Ecto neural progenitor cell (in vitro differentiated cells): ENCODE results near the gene PLEKHD1.
A peak's percentile ranks its signal among the peaks of the same experiment; 100 is the strongest.

Source experiments
- DNase-seq: peaks from one replicate; pipeline ENCODE4 v3.0.0-alpha.2; 2018; ENCODE audit warnings: low spot score

Gene PLEKHD1

DNA sequence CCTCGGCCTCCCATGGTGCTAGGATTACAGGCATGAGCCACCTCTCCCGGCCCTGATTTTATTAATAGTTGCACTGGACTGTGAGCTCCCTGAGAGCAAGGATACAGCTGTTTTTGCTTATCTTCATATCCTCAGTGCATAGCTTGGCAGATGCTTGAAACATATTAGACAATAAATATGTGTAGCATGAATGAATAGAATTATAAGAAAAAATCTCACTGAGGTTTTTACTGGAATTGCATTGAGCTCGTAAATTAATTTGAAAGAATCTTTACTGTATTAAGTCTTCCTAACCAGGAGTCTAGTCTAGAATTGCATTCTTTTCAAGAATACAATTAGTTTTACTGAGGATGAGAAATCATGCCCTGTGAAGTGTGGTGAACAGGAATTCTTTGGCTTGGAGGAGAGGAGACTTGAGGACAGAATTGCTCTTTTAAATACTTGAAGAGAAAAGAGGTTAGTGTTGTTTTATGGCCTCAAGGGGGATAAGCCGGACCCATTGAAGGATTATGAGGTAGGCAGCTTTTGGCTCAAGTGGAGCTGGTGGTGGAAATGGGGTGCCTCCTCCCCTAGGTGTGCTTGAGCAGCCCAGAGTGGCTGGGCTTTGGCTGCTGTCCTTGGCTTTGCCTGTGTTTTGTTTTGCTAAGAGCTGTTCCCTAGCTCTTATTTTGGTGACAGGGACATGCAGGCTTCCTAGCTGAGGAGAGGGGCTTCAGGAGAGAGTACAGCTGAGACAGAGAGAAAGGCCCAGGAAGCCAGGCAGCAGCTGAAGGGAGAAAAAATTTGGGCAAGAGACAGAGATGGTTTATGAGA, 34.0 kb downstream of the PLEKHD1 start:
- DNase-seq, result no peak

GRCh38 chr14:69519204-69520100, 34.9 kb downstream of the PLEKHD1 start:
- DNase-seq, result no peak

GRCh38 chr14:69522026-69522425, 37.5 kb downstream of the PLEKHD1 start:
- no peak for DNase-seq

GRCh38 chr14:69525896-69526295, 41.4 kb downstream of the PLEKHD1 start:
- no peak for DNase-seq

GRCh38 chr14:69527635-69528034, 43.1 kb downstream of the PLEKHD1 start:
- no peak for DNase-seq

- no peak for DNase-seq
These were observed 43.6 kb downstream of the PLEKHD1 start for GRCh38 chr14:69528143-69528542.

- no peak for DNase-seq
These were observed 44.4 kb downstream of the PLEKHD1 start for GRCh38 chr14:69528930-69529329.

DNA sequence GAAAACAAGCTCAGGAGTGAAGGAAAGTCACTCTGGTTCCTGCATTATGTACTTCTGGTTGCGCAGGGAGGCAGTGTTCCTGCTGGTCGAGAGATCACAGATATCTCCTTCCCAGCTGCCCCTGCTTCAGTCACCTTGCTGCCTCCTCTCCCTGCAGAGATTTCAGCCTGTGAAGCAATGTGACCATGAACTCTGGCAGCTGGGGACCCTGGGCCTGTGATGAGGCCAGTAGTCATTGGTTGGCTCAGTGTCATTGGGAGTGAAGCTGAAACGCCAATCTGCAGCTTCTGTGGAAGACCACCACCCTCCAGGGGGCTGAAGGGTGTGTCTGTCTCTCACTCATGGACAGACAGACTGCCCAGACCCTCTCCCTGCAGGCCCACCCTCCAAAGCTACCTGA, 45.0 kb downstream of the PLEKHD1 start:
- no peak for DNase-seq

DNA sequence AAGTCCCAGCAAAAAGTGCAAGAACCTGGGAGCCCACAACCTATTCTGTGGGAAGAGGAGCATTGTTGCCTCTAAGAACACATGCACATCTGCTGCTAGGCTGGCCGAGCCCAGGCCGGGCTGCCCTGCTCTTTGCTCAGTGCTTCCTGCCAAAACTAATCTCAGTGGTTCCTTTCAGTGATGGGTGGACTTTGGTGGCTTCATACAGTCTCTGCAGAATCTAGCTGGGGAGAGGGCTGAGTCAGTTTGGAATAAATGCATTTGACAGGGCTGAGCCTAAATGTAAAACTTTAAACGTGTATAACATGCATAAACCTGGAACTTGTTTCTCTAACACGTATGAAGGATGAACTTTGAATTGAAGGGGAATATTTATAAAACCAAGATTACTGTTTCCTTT, 45.6 kb downstream of the PLEKHD1 start:
- DNase-seq, result no peak

GRCh38 chr14:69531135-69531534, 46.6 kb downstream of the PLEKHD1 start:
- DNase-seq, result no peak

GRCh38 chr14:69532561-69533340, 48.2 kb downstream of the PLEKHD1 start:
- DNase-seq, result no peak

- peak; percentile 82 for DNase-seq
These were observed 50.8 kb downstream of the PLEKHD1 start for GRCh38 chr14:69535230-69535848.

DNA sequence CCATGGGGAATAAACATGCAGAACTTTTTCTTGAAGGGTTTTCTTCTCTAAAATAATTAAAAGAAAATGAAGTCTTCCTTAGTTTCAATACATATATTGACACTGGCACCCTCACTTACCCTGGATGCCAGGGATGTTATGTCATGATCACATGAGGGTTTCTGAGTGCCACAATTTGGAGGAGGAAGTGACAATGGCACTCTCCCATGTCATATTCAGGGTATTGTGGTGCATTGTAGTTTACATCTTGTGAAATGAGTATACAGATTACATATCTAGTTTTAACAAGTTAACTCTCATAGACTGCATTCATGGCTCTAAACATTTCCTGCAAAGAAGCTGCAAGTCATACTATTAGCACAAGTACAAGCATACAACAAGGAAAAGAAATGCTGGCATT, 52.4 kb downstream of the PLEKHD1 start:
- DNase-seq, result no peak

DNA sequence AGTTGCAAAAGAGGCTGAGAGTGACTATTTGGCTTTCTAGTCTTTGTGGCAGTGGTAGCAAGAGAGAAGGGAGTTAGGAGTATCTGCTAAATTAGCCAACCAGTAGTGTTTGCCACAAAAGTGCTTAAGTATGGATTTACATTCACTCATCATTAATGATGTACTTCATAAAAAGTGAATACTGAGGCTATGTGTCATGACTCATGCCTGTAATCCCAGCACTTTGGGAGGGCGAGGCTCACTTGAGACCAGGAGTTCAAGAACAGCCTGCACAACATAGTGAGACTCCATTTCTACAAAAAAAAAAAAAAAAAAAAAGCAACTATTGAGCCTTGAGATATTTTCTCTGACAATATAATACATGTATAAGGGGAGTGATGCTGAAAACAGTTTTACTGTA, 53.4 kb downstream of the PLEKHD1 start:
- no peak for DNase-seq

DNA sequence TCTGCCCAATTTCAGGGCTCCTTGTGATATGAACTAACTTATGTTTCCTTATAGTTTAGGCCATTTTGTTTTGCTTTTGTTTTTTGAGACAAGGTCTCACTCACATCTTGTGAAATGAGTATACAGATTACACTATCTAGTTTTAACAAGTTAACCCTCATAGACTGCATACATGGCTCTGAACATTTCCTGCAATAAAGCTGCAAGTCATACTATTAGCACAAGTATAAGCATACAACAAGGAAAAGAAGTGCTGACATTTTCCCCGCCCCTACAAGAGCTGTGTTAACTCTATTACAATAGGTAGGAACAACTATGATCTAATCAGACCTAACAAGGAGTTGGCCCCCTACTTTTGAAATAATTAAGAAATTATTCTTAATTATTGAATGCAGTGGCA, 54.2 kb downstream of the PLEKHD1 start:
- no peak for DNase-seq

DNA sequence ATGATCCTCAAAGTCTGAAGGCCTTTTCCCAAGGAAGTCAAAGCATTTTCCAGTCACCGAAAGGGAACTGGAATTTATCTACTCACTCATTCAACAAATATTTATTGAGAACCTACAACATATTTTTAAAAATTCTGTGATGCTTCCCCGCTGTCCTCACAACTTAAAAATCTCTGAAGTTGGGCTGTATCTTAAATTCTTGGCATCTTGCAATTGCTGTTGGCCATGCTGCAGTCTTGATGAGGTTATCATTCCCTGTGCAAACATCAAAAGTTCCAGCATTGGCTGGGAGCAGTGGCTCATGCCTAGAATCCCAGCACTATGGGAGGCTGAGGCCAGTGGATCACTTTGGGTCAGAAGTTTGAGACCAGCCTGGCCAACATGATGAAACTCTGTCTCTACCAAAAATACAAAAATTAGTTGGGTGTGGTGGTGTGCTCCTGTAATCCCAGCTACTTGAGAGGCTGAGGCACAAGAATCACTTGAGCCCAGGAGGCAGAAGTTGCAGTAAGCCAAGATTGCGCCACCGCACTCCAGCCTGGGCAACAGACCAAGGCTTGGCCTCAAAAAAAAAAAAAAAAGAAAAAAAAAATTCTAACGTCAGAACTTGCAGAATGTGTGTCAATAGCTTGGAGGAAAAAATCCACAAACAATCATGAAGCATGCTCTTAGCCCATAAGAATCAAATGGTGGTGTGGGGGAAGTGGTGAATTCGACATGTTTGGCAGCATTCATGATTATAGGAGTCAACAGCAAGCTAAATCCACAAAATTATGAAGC, 55.3 kb downstream of the PLEKHD1 start:
- DNase-seq, result no peak

DNA sequence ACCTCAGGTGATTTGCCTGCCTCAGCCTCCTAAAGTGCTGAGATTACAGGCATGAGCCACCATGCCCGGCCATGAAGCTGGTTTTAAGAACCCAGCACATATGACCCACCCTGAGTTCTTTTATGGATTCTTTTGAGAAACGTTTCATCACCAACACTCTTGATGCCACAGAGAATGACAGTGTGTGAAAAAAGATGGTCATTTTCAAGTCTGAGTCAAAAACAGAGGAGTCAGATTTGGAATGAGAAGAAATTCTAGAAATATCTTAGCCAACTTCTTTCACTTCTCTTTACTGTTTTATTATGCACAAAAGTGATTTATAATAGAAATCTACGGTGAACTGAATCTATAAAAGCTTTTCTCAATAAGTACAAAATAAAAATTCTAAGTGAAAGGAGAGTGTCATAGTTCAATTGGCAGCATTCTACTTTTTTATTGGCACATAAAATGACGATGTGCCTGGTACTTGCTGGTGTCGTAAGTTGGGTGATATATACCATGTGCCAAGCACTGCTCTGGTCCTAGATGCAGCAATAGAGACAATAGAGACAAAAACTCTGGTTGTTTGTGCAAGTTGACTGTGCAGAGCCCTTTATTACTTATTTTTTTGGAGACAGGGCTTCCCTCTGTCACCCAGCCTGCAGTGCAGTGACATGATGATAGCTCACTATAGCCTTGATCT, 56.3 kb downstream of the PLEKHD1 start:
- no peak for DNase-seq

- no peak for DNase-seq
These were observed 57.8 kb downstream of the PLEKHD1 start for GRCh38 chr14:69542311-69542710.

- no peak for DNase-seq
These were observed 59.0 kb downstream of the PLEKHD1 start for GRCh38 chr14:69543341-69544115.
